Measurements from ENCODE around the gene CBLIF.

DNA sequence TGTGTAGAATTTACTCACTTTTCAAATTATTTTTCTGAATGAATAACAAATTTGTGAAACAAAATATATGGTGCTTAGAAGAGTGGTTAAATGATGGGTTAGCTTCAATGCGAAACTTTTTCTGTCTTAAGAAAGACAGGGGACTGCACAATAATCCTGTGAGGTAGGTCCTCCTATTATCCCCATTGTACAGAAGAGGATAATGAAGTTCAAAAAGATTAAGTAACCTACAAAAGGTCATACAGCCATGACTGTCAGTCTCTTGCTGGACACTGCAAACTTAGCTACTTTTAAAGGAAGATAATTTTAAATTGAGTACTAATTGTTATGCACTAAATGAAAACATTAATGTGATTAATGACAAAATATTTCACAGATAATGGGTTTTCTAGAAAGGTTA is 38.3 kb upstream of the CBLIF start:
- TF ChIP-seq CTCF (optimal IDR thresholded peaks at IDR 0.05 in 1 of 3, IDR thresholded peaks at IDR 0.05 in 1 of 3, conservative IDR thresholded peaks at IDR 0.05 in 1 of 3; ENCODE audit: extremely low read depth in 1 of 3, insufficient read depth in 2 of 3, low read length in 3 of 3): no peak
- TF ChIP-seq EZH2 (IDR thresholded peaks at IDR 0.05; ENCODE audit: low read length): no peak

Measured in keratinocyte (primary cell).